DMS 273 (cell line): Measurements from ENCODE around the gene SAA4.
"Not testable (repeated sequence)": the region's sequence is repeated elsewhere in the genome, so short reads cannot be mapped to it uniquely, and the experiment has no call there.

ENCODE experiments used
- DNase-seq: peaks from one replicate; lab custom pipeline; 2025; ENCODE audit not compliant: unreplicated experiment; lab: John Stamatoyannopoulos, UW

Gene SAA4, protein sequence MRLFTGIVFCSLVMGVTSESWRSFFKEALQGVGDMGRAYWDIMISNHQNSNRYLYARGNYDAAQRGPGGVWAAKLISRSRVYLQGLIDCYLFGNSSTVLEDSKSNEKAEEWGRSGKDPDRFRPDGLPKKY

DNA sequence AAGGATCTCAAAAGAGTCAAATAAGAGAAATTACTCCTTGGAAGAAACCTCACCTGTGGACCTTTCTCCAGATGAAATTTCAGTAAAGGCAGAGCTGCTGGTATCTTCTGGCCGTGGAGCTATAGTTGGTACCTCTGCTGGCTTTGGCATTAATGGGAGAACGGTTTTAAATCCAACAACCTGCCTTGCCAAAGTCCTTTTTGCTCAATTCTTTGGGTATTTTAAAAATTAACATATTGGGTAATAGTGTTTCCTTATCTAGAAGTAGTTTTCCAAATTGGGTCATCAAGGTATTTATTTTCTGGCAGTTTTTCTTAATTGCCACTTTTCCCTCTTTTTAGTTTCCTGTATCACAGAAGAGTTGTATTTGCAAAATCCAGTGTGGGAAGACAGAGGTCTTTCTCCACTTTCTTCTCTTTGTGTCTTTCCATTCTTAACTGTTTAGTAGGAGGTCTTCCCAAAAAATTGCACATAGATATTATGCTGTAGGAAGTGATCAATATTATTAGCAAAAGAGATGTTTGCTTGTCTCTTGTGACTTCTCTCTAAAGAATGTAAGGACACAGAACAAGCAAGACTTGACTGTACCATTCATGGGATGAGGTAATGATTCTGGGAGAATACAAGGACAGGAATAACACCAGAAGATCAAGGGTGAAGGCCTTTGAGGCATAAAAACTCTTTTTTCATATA, at the start of gene SAA4:
Gene SAA4 (minus strand): TSS at position 139 of the 693 bp plus-strand sequence. CDS start 876 bp downstream, outside the sequence.
- DNase-seq, result no peak

- DNase-seq, result no peak
These were observed 49.2 kb upstream of the SAA4 start for GRCh38 chr11:18285841-18286240.

DNA sequence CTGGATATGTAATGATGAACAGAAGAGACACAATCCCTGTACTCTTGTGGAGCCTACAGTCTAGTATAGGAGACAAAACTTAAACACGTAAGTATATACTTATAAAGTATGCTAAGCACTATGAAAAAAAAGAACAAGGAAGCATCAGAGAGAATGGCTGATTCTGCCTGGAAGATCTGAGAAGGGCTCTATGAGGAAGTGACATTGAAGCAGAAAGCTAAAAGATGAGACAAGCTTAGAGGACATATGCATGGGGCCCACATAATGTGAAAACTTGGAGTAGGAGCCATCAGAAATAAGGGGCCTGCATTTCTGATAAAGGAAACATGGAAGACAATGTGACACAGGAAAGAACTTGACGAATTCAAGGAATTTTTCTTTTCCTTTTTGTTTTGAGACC, 46.0 kb upstream of the SAA4 start:
- no peak for DNase-seq

DNA sequence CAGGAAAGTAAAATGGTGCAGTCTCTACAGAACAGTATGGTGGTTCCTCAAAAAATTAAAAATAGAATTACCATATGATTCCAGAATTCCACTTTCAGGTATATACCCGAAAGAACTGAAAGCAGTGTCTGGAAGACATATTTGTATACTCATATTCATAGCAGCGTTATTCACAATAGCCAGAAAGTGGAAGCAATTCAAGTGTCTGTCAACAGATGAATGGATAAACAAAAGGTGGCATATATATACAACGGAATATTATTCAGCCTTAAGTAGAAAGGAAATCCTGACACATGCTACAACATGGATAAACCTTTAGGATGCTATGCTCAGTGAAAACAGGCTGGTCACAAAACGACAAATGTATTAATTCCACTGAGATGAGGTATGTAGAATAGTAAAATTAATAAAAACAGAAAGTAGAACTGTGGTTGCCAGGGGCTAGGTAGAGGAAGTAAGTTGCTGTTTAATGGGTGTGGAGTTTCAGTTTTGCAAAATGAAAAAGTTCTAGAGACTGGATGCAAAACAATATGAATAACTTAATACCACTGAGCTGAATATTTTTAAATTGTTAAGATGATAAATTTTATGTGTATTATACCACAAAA, 43.9 kb upstream of the SAA4 start:
- no peak for DNase-seq

DNA sequence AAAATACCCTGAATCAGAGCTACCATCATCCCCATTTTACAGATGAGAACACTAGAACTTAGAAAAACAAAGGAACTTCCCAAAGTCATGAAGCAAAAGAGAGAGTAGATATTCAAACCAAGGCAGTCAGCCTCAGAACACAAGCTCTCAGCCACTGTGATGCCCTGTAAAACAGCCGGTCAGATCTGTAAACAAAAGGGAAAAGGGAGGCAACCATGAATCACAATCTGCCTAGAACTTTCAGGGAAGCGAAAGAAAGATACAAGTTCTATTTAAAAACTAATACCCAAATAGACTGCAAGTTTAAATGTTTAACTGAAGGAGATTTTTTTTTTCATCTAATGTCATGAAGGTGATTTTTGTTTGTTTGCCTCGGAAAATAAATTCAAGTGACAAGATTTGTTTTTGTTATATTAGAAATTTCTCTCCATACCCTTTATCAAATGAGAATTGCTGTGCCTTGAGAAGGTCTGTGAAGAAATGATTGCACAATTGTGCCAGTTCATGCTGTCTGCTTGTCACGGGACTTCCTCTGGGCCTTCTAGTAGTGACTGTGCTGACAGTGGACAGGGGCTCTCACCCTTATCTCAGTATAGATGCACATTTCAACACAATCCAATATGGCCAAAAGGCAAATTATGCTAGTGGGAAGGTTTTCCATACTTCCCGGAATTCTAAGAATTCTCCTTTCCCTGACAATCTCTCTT, 41.1 kb upstream of the SAA4 start:
- no peak for DNase-seq

DNA sequence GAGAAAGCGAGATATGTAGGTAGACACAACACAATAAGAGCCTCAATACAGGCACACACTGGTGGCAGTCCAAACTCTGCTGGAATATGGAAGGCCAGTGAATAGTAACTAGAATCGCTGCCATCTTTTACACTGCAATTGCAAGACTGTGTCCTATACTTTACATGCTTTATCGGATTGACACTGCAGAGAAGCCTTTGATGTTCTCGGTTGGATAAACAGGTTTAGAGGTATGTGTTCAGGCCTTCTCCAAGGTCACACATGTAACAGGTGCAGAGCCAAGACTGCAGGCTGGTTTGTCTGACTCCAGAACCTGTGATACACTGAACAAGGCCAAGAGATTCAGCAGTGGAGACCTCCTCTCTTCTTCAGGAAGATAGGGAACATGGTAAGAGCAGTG, 34.6 kb upstream of the SAA4 start:
- DNase-seq, result no peak

GRCh38 chr11:18270102-18270501, 33.5 kb upstream of the SAA4 start:
- no peak for DNase-seq

DNA sequence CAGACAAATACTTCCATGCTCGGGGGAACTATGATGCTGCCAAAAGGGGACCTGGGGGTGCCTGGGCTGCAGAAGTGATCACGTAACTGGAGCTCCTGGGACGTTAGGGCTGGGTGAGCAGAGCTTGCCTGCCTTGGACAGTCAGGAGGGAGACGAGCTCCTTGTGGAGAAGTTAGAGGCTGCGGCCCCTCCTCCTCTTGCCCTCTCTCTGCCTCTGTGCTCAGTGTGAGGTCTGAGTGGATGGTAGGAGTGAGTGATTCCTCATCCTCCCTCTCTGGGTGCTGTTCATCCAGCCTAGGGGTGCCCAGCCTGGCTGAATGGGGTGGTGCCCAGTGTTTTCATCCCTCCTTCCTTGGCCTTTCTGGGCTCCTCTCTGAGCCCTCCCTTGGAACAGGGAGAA, 32.6 kb upstream of the SAA4 start:
- DNase-seq, result not testable (repeated sequence)

DNA sequence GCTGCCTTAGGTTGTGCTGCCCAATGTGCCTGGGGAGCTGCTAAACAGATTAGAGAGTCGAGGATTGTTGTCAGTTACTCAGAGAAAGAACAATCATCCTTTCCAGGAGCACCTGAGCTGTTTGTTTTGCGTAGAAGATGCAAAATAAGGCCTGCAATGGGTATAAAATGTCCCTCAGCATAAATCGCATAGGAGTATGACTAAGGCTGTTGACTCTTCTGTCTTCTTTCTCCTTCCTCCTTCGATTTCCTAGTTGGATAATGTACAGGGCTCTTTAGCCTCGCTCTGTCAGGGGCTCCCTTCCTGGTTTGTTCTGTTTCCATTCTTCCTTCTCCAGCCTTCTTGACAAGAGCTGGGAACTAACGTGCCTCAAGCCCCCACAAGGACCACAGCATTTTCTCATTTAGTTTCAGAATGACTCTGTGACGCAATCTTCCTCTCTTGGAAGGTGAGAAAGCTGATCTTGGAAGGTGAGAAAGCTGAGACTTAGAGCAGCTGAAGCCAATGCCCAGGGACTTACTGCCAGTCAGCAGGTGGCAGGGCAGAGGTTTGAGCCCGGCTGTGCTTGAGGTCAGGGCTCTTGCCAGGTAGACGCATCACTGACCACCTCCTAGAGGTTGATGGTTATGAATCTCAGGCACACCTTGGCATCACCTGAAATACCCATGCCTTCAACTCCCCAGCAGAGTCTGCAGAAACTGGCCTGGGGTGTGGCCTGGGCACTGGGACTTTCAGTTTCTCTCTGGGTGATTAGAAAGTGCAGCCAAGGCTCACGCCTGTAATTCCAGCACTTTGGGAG, 30.9 kb upstream of the SAA4 start:
- not testable (repeated sequence) for DNase-seq

- DNase-seq, result no peak
These were observed 29.3 kb upstream of the SAA4 start, which contains the start of gene SAA1 for GRCh38 chr11:18265949-18266348. Gene SAA1 (plus strand): TSS chr11:18266264. CDS start chr11:18266888, 624 bp downstream.

DNA sequence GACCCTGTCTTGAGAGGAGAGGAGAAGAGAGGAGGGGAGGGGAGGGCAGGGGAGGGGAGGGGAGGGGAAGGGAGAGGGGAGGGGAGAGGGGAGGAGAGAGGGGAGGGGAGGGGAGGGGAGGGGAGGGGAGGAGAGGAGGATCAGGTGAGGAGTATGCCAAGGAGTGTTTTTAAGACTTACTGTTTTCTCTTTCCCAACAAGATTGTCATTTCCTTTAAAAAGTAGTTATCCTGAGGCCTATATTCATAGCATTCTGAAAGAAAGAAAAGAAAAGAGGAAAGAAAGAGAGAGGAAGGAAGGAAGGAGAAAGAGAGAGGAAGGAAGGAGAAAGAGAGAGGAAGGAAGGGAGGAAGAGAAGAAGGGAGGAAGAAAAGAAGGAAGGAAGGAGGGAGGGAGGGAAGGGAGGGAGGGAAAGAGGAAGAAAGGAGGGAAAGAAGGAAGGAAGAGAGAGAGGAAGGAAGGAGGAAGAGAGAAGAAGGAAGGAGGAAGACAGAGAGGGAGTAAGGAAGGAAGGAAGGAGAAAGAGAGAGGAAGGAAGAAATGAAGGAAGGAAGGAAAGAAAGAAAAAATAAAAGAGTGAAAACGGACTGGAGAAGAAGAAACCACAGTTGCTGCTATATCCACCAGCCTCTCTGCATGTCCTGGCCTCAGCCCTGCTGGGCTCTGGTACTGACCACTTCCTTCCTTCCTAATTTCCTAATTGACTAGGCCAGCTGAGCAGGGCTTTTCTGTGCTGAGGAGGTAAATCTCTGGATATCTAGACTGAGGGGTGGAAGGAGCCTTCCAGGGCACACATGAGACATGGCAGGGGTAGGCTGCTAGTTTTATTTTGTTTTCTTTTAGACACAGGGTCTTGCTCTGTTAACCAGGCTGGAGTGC, 28.3 kb upstream of the SAA4 start:
- no peak for DNase-seq

GRCh38 chr11:18264035-18264434, 27.4 kb upstream of the SAA4 start:
- DNase-seq, result no peak

- not testable (repeated sequence) for DNase-seq
These were observed 26.2 kb upstream of the SAA4 start for GRCh38 chr11:18262681-18263350.

DNA sequence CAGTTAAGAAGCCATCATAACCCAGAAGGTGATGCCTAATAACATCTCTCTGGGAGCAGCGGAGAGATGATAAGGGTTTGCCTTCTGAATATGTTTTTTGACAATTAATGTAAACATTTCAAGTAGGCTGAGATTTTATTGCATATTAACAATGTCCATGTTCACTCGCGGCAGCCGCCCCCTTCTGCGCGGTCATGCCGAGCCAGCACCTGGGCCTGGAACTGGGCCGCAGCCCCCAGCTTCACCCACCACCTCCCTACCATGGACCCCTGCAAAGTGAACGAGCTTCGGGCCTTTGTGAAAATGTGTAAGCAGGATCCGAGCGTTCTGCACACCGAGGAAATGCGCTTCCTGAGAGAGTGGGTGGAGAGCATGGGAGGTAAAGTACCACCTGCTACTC, 25.1 kb upstream of the SAA4 start:
- no peak for DNase-seq

GRCh38 chr11:18259259-18259658, 22.7 kb upstream of the SAA4 start:
- no peak for DNase-seq

DNA sequence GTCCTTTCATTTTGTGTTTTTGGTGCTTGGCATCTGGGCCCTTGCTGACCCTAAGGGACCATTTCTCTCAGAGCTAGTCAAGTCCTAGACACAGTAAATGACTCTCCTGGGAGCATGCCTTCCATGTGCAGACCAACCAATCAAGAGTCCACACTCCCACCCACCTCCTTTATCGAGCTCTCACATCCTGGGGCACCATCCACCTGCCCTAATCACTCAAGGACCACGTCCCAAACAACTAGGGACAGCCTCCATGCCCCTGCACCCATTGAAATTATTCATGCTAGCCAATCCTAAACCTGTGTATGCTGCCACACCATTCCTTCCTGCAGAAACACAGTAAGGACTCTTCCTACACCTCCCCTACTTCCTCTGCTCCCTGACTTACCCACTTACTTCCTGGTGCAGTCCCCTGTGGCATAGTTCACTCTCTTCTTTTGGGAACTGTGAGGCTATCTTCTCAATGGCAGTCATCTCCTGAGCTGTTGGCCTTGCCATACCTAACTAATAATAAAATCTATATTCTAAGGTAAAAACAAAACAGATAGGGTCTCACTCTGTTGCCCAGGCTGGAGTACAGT, 18.3 kb upstream of the SAA4 start:
- no peak for DNase-seq

GRCh38 chr11:18253778-18254338, 17.3 kb upstream of the SAA4 start:
- no peak for DNase-seq

- no peak for DNase-seq
These were observed 16.6 kb upstream of the SAA4 start for GRCh38 chr11:18253233-18253632.

DNA sequence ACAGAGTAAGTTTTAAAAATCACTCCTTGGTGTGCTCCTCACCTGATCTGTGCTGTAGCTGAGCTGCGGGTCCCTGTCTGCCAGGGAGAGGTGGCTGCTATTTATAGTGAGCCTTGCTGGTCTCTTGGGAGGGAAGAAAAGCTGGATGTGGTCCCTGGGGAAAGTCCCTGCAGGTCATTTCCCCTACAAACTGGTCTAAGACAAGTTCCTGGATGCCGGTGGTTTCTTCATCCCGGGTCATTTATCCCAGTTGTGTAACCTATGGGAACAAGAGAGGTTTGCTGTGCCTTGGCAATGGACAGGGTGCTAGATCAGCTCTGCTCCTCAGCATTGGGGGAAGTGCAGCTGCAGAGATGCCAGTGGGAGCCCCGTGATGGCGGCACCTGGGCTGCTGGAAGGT, 12.0 kb upstream of the SAA4 start, which contains the start of gene SAA2:
Gene SAA2 (minus strand): TSS at position 108 of the 400 bp plus-strand sequence. CDS start 657 bp downstream, outside the sequence.
- DNase-seq, result no peak
